SK-N-SH (cell line): ENCODE results near the gene NARS2. TPM values are rescaled to one million over a fixed set of nuclear protein-coding genes. Genes with fewer than 3 reads are reported as not detected.

Source experiments
- CTCF ChIA-PET: fragments of 300-600, 350-600 bp; formaldehyde crosslinking; extraction: SDS; loops from one replicate; lab custom pipeline; 2021; lab: Yijun Ruan, JAX
- POLR2A ChIA-PET: fragments of 350-600 bp; sonication (Branson Sonifier 250); formaldehyde crosslinking; extraction: SDS; loops from one replicate; lab custom pipeline; 2020; ENCODE audit warnings: antibody characterized with exemption, inconsistent platforms; lab: Yijun Ruan, JAX
- DNase-seq: peaks from one replicate; pipeline ENCODE4 v3.0.0; 2012
- H2AFZ ChIP-seq: fragments of 200-600 bp; sonication (generic); 2 replicates; pipeline ENCODE4 v1.8.1; 2016; ENCODE audit warnings: antibody characterized with exemption, mild to moderate bottlenecking, low read depth
- H3F3A ChIP-seq: fragments of 200-600 bp; sonication (generic); replicated peaks from 2 replicates; pipeline ENCODE3; 2016; ENCODE audit warnings: antibody characterized with exemption, mild to moderate bottlenecking; ENCODE audit not compliant: insufficient read depth
- H3K27ac ChIP-seq, 2 experiments: fragments of 200-500 bp in 1 of 2; fragments of 200-600 bp in 1 of 2; sonication (Bioruptor generic) in 1 of 2; sonication (generic), shearing (Covaris generic) in 1 of 2; 2 replicates each; pipeline versions ENCODE4 v1.5.1 to v1.6.1; 2014 to 2016; ENCODE audit warnings: low read depth in 2 of 2, inconsistent platforms in 1 of 2, low read length in 1 of 2, mild to moderate bottlenecking in 1 of 2, mixed read lengths in 1 of 2
- H3K27me3 ChIP-seq: fragments of 200-600 bp; sonication (generic), shearing (Covaris generic); 2 replicates; pipeline ENCODE4 v1.6.1; 2016; ENCODE audit warnings: mixed run types; ENCODE audit not compliant: insufficient read depth
- H3K36me3 ChIP-seq, 2 experiments: fragments of 200-500 bp in 1 of 2; fragments of 200-600 bp in 1 of 2; sonication (Bioruptor generic) in 1 of 2; sonication (generic) in 1 of 2; replicated peaks in 1 of 2; 2 replicates each; pipeline versions ENCODE3 to v1.5.1; 2014 to 2016; ENCODE audit warnings: low read length in 1 of 2, mild to moderate bottlenecking in 1 of 2; ENCODE audit not compliant: insufficient read depth in 2 of 2, control insufficient read depth in 1 of 2
- H3K4me1 ChIP-seq, 2 experiments: fragments of 200-500 bp in 1 of 2; fragments of 200-600 bp in 1 of 2; sonication (Bioruptor generic) in 1 of 2; sonication (generic), shearing (Covaris generic) in 1 of 2; 2 replicates each; pipeline versions ENCODE4 v1.5.1 to v1.6.1; 2014 to 2016; ENCODE audit warnings: low read depth in 1 of 2, low read length in 1 of 2, mixed run types in 1 of 2; ENCODE audit not compliant: insufficient read depth in 2 of 2, control insufficient read depth in 1 of 2
- H3K4me2 ChIP-seq: fragments of 200-600 bp; sonication (generic), shearing (Covaris generic); 2 replicates; pipeline ENCODE4 v1.6.1; 2017; ENCODE audit warnings: mixed run types
- H3K4me3 ChIP-seq, 2 experiments: fragments of 200-500 bp in 1 of 2; fragments of 200-600 bp in 1 of 2; sonication (Bioruptor generic) in 1 of 2; sonication (generic), shearing (Covaris generic) in 1 of 2; 2 replicates each; pipeline versions ENCODE4 v1.5.1 to v1.8.1; 2014 to 2016; ENCODE audit warnings: low read depth in 2 of 2, inconsistent platforms in 1 of 2, low read length in 1 of 2, mild to moderate bottlenecking in 1 of 2, mixed read lengths in 1 of 2, moderate library complexity in 1 of 2
- H3K79me2 ChIP-seq: fragments of 200-600 bp; sonication (generic); 2 replicates; pipeline ENCODE4 v1.8.1; 2017; ENCODE audit warnings: mild to moderate bottlenecking; ENCODE audit not compliant: insufficient read depth
- H3K9ac ChIP-seq: fragments of 200-600 bp; sonication (generic); 2 replicates; pipeline ENCODE4 v1.6.1; 2017; ENCODE audit warnings: mixed run types
- H3K9me2 ChIP-seq: fragments of 200-600 bp; sonication (generic); 2 replicates; pipeline ENCODE4 v1.6.1; 2017; ENCODE audit warnings: mixed run types
- H3K9me3 ChIP-seq: fragments of 200-600 bp; sonication (generic); 2 replicates; pipeline ENCODE4 v1.6.1; 2017; ENCODE audit warnings: mixed run types, mild to moderate bottlenecking, moderate library complexity
- H4K20me1 ChIP-seq: fragments of 200-600 bp; sonication (generic); 2 replicates; pipeline ENCODE4 v1.6.1; 2017; ENCODE audit warnings: mild to moderate bottlenecking, mixed run types; ENCODE audit not compliant: insufficient read depth
- CTCF ChIP-seq: fragments of 200-600 bp; sonication (generic); IDR thresholded peaks from 2 replicates; pipeline ENCODE4 v1.6.1; 2017; ENCODE audit warnings: antibody characterized with exemption, mild to moderate bottlenecking, moderate library complexity
- FOSL2 ChIP-seq: IDR thresholded peaks from 2 replicates; pipeline ENCODE4 v1.4.0; 2012; ENCODE audit warnings: low read depth, mild to moderate bottlenecking, moderate library complexity, borderline replicate concordance
- FOXJ3 ChIP-seq: sonication (generic); formaldehyde crosslinking; IDR thresholded peaks from 2 replicates; pipeline ENCODE4 v1.5.1; 2020; ENCODE audit warnings: mild to moderate bottlenecking, missing genetic modification reagents
- FOXM1 ChIP-seq: IDR thresholded peaks from 2 replicates; pipeline ENCODE4 v1.4.0; 2012; ENCODE audit warnings: low read depth, mild to moderate bottlenecking
- GABPA ChIP-seq: IDR thresholded peaks from 2 replicates; pipeline ENCODE4 v1.4.0; 2012; ENCODE audit warnings: low read depth, mild to moderate bottlenecking
- IRF3 ChIP-seq: fragments of 150-350 bp; IDR thresholded peaks from 2 replicates; pipeline ENCODE4 v1.6.1; 2016; ENCODE audit warnings: mild to moderate bottlenecking, low read depth, low read length
- JUND ChIP-seq: IDR thresholded peaks from 2 replicates; pipeline ENCODE4 v1.4.0; 2012
- MAX ChIP-seq: IDR thresholded peaks from 2 replicates; pipeline ENCODE4 v1.4.0; 2012; ENCODE audit warnings: low read depth
- MXI1 ChIP-seq: IDR thresholded peaks from 2 replicates; pipeline ENCODE4 v1.6.1; 2012; ENCODE audit warnings: mild to moderate bottlenecking, low read depth, low read length, improper control_type of control experiment
- NFIC ChIP-seq: IDR thresholded peaks from 2 replicates; pipeline ENCODE4 v1.4.0; 2012; ENCODE audit warnings: borderline replicate concordance
- POLR2AphosphoS5 ChIP-seq: IDR thresholded peaks from 2 replicates; pipeline ENCODE4 v1.6.1; 2012; ENCODE audit warnings: low read depth, low read length
- RAD21 ChIP-seq: IDR thresholded peaks from 2 replicates; pipeline ENCODE4 v1.6.1; 2012; ENCODE audit warnings: mild to moderate bottlenecking, low read length
- RFX5 ChIP-seq: IDR thresholded peaks from 2 replicates; pipeline ENCODE4 v1.6.1; 2012; ENCODE audit warnings: mild to moderate bottlenecking, improper control_type of control experiment, low read length
- SIN3A ChIP-seq: IDR thresholded peaks from 2 replicates; pipeline ENCODE4 v1.6.1; 2012; ENCODE audit warnings: low read depth, mild to moderate bottlenecking, low read length, moderate library complexity, borderline replicate concordance
- SMC3 ChIP-seq: IDR thresholded peaks from 2 replicates; pipeline ENCODE4 v1.6.1; 2012; ENCODE audit warnings: low read depth, low read length, improper control_type of control experiment
- TCF12 ChIP-seq: IDR thresholded peaks from 2 replicates; pipeline ENCODE4 v1.4.0; 2012
- TEAD4 ChIP-seq: IDR thresholded peaks from 2 replicates; pipeline ENCODE4 v1.4.0; 2012; ENCODE audit warnings: mild to moderate bottlenecking, borderline replicate concordance; ENCODE audit not compliant: insufficient read depth
- YY1 ChIP-seq: IDR thresholded peaks from 2 replicates; pipeline ENCODE4 v1.4.0; 2012; ENCODE audit warnings: low read depth, mild to moderate bottlenecking
- WGBS: methylation state at CpG from one replicate; pipeline ENCODE4 v1.1.6; 2017; ENCODE audit warnings: low lambda C conversion rate; 5-methylcytosine and 5-hydroxymethylcytosine counted together
- polyA plus RNA-seq, 3 experiments: library from polyadenylated mRNA; depleted of rRNA; stranded (reverse); fragments of >200 nt; gene quantifications; 2 replicates each; pipeline ENCODE4 v1.2.3, GENCODE V29; 2012
- TF ChIP-seq, protein P1 (sequence below): fragments of 150-350 bp; IDR thresholded peaks from 2 replicates; pipeline ENCODE4 v1.6.1; 2017; ENCODE audit warnings: antibody characterized with exemption, low read length, low read depth, borderline replicate concordance
- TF ChIP-seq, protein P2 (sequence below): IDR thresholded peaks from 2 replicates; pipeline ENCODE4 v1.4.0; 2012; ENCODE audit warnings: low read depth, borderline replicate concordance

The NARS2 gene
- polyA plus RNA-seq, 1 of the 3 experiments (the other 2 are of a cell fraction), result 8.9 TPM

GRCh38 chr11:78567209-78567608 lies 7.5 kb downstream of the NARS2 start:
- Histone ChIP-seq H2AFZ (peak overlapping the region; percentile 15; the same call in 1 of the 2 replicates), H3K9me3 (no peaks in the 10 kb centered on the region), H3K79me2 (peaks cover 14% of the 10 kb centered on the region; the same call in 1 of the 2 replicates), H3K4me3 (no peak overlapping the region), H3K9me2 (no peaks in the 10 kb centered on the region), H3K4me2 (no peak overlapping the region), H3K27me3 (no peaks in the 10 kb centered on the region), H3K9ac (peak overlapping the region; percentile 22; the same call in 1 of the 2 replicates), H3K36me3 (peaks cover 17 to 54% of the 10 kb centered on the region in 2 experiments), H3K4me1 (peaks cover 7 to 26% of the 10 kb centered on the region in 2 experiments; a peak in 3 of 4 replicates), H3K27ac (peak overlapping the region; percentile 24 to 44), H3F3A (peaks cover 28% of the 10 kb centered on the region), H4K20me1 (no peaks in the 10 kb centered on the region)
- POLR2A ChIA-PET, result no interaction called here
- no peak for TF ChIP-seq POLR2AphosphoS5
- peak; percentile 66 for TF ChIP-seq JUND
- 0 out of 2 replicates have a peak, but pooled peaks have one; percentile 39 for TF ChIP-seq TEAD4
- peak; percentile 59 for TF ChIP-seq FOSL2
- 56% methylated on average over 8 of the region's 8 CpGs for WGBS
- DNase-seq, result no peak
- CTCF ChIA-PET, result interaction anchor here (6.8 kb wide), 1 partner anchor 149 kb away, joined by 110 read pairs; the partner anchor contains the start of gene GAB2

DNA sequence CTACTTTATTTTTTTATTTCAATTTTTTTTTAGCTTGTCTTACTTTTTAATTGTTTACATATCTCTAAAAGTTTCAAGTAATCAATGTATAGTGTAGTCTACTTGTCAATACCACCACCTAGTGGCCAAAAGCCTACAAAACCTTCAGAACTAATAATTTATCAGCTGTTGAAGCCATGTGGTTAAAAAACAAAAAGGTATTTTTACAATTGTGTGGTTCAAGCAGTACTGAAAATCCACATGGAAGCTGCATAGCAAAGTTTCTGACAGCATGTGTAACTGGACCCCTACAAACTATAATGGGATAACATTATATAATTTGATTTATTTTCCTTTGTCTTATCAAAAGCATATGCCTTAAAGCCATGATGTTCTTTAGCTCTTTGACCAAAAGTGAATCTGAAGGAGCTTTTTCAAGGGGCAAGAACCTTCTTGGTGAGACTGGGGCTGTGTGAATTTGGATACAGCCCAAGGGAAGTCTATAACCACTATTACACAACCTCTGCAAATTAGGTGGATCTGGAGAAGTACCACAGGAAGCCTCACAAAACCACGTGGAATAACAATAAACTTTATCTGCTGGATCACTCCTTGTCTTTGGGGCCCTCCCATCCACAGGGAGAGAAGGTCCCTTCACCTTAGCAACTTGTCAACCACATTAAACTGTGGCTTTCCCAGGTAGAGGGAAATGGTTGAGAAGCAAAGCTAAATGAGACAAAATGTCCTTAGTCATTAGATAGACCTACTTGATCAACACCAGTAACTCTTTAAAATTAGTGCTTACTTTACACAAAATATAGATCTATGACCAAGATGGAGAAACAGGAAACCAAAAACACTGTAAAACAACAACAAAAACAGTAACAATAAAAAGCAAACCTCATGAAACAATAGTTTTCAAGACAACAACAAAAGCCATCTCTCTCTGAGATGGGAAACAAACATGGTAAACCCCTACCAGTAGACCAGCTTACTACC lies 9.9 kb downstream of the NARS2 start:
- Histone ChIP-seq H3K27ac (peak overlapping the region in 1 of 2 experiments; percentile 77; a peak in 2 of 4 replicates), H3K36me3 (peaks cover 22 to 41% of the 10 kb centered on the region in 2 experiments), H2AFZ (no peak overlapping the region), H3K9ac (no peak overlapping the region), H3K9me2 (no peaks in the 10 kb centered on the region), H4K20me1 (no peaks in the 10 kb centered on the region), H3K4me2 (no peak overlapping the region), H3F3A (peaks cover 33% of the 10 kb centered on the region), H3K4me1 (peaks cover 16 to 45% of the 10 kb centered on the region in 2 experiments; a peak in 3 of 4 replicates), H3K4me3 (no peak overlapping the region; a peak in 1 of 4 replicates), H3K79me2 (peaks cover 32% of the 10 kb centered on the region), H3K27me3 (no peaks in the 10 kb centered on the region), H3K9me3 (no peaks in the 10 kb centered on the region)
- POLR2A ChIA-PET, result interaction anchor here (1.1 to 2.5 kb wide), 7 partner anchors 9 to 485 kb away, joined by 3 to 27 read pairs (median 4); partner anchors contain the start of genes GAB2, NARS2 and NDUFC2
- peak; percentile 36 for DNase-seq
- CTCF ChIA-PET, result interaction anchor here (0.6 to 6.8 kb wide), 85 partner anchors 9 to 570 kb away, joined by 3 to 110 read pairs (median 4); partner anchors contain the start of genes GAB2, INTS4, KCTD21 and NARS2
- 60% methylated on average over 1 of the region's 1 CpG for WGBS
- TF ChIP-seq, protein P1, sequence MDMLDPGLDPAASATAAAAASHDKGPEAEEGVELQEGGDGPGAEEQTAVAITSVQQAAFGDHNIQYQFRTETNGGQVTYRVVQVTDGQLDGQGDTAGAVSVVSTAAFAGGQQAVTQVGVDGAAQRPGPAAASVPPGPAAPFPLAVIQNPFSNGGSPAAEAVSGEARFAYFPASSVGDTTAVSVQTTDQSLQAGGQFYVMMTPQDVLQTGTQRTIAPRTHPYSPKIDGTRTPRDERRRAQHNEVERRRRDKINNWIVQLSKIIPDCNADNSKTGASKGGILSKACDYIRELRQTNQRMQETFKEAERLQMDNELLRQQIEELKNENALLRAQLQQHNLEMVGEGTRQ, result no peak
- TF ChIP-seq RAD21 (peak; percentile 85), TEAD4 (no peak), SMC3 (peak; percentile 43; the same call in 1 of the 2 replicates), MAX (no peak), YY1 (no peak), GABPA (no peak), FOXM1 (no peak), SIN3A (no peak), FOXJ3 (no peak), RFX5 (no peak), JUND (no peak), NFIC (no peak), MXI1 (peak; percentile 84), CTCF (peak; percentile 88), IRF3 (no peak), TCF12 (no peak)
- TF ChIP-seq, protein P2, sequence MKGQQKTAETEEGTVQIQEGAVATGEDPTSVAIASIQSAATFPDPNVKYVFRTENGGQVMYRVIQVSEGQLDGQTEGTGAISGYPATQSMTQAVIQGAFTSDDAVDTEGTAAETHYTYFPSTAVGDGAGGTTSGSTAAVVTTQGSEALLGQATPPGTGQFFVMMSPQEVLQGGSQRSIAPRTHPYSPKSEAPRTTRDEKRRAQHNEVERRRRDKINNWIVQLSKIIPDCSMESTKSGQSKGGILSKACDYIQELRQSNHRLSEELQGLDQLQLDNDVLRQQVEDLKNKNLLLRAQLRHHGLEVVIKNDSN, result no peak
